Stimulated activated CD4-positive, alpha-beta T cell treated with anti-CD3 and anti-CD28 coated beads, Interleukin-15, amount 100 ng/mL, for 48 hours (primary cell): Measurements from ENCODE around the gene FAM135A.
"Not testable (repeated sequence)": the region's sequence is repeated elsewhere in the genome, so short reads cannot be mapped to it uniquely, and the experiment has no call there.

Experiments
- DNase-seq, 2 donors: peaks; one replicate each; pipeline ENCODE4 v3.0.0-alpha.2; 2020; ENCODE audit warnings: low read depth in 2 of 2

Gene FAM135A

GRCh38 chr6:70396163-70396562 is 17.1 kb upstream of the FAM135A start:
- no peak for DNase-seq

DNA sequence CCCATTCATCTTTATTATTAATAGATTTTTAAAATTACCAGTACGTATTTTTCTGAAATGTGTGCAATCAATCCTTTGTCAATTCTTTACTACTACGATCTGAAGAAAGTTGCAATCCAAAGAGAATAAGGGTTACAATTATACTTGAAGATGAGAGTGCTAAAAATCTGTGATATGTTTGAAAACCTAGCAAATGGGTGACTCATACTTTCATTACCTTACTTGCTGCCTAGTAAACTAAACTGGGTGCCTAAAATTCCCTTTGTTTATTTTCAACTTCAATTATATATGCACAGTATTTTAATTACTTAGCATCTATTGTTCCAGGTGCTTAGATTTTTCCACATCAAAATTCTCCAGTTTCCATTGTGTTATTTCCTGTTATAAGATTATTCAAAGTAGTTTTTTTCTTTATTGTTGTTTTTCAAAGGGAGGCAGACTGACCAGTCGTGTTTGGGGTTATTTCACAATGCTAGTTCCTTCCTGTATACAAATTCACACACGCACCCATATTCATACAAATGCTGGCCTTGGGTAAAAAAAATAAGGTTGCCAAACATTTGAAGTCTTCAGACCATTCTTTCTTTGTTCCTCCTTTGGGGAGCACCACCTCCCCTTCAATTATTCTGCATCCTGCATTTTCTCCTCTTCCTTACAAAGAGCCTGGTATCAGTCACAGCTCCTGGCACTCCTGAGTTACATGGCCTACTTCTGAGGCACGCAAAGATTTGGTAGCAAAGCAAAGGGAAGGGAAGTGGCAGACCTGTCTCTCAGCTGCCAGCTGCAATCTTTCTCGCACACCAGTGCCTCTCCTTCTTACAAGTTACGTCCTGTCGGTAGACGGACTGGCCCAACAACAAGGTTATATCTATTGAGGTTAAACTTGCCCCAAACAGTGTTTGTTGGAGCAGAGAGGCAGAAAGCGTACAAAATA is 16.2 kb upstream of the FAM135A start:
- DNase-seq: no peak

DNA sequence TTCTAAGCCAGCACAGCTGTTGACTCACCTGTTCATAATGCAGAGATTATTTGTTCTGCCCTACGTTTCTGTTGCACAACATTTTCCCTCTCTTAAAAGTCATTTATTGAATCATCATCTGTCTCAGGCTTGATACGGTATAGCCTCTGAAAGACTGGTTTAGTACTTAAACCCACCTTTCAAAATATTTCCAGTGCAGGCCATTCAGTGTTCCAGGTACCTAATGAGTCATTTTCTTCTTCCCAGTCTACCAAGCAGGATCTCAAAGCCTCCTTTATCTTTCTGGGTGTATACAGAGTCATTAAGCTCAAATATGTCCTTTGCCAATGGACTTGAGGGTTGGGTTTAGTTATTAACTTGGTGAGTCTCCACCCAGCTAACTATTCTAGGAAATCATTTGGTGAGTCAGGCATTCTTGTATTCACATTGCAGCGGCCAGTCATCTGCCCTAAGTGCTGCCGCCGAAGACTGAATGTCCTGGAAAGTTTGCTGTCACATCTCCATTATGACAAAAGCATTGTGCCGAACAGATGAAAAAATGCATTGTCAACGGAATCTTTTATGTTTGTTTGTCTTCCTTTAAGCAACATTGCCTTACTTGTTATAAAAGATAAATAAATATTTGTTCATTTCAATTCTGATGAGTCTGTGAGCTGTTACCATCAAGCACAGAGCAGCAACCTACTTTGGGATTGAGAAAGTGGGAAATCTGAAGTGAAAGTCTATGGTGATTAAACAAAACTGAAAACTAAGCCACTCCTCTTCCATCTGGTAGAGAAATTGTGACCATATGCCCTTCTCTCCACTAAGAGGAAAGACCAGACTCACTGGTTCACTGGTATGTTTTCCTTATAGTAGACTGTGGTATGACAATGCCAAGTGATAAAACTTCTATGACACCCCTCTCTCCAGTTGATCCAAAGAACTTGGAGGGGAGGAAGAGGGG is 14.3 kb upstream of the FAM135A start:
- DNase-seq: no peak

- DNase-seq: no peak
Observed at GRCh38 chr6:70404658-70405057, 8.7 kb upstream of the FAM135A start.

- DNase-seq: no peak
Observed at GRCh38 chr6:70409216-70409615, 4.1 kb upstream of the FAM135A start.

DNA sequence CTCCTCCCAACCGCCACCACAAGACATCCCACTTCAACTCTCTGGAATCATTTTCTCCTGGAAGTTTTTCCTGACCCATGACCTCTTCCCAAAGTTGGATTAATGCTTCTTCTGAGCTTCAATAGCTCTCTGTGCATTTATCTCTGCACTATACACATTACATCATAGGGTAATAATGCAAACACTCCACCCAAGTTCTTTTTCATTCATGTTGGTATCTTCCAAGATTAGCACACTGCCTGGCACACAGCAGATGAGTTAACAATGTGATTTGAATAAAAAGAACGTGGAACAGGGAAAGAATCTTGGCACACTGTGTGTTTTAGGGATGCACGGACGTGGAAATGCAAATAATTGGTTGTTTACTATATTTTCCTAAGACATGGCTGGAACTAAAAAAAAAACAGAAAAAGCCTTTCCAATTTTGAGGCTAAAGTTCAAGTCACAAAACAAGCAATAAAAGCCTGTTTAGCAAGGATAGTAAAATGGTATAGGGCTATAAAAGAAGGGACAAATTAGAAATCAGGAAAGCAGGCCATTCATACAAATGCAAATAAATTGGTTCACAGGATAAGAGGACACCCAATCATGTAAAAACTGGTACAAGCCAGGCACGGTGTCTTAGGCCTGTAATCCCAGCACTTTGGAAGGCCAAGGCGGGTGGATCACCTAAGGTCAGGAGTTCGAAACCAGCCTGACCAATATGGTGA is 1.6 kb upstream of the FAM135A start:
- no peak for DNase-seq

DNA sequence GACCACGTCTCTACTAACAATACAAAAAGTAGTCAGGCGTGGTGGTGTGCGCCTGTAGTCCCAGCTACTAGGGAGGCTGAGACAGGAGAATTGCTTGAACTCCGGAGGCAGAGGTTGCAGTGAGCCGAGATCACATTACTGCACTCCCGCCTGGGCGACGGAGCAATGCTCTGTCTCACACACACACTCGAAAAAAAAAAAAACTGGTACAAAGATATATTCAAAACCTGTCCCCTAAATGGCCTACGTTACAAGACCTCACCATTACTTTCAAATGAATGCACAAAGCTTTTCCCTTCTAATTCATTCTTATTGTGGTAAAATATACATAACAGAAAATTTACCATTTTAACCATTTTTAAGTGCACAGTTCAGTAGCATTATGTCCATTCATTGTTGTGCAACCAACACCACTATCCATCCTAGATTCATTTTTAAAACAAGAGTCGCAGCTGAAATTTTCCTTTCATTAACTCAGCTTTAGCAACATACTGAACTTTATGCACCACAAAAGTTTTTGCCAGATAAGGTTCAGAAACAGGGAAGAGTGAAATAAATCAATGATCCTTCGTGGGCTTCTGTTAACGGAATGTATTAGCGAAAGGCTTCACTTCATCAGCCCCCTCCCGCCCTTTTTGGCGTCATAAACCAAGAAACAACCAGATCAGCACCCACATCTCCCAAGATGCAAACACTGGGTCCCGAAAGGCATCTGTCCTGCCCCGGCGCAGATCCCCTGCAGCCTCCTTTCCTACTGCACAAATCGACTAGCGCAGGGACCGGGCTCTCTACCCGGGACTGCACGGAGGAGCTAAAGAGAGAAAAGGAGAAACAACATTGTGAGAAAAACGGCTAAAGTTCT is 825 bp upstream of the FAM135A start:
- DNase-seq: no peak

DNA sequence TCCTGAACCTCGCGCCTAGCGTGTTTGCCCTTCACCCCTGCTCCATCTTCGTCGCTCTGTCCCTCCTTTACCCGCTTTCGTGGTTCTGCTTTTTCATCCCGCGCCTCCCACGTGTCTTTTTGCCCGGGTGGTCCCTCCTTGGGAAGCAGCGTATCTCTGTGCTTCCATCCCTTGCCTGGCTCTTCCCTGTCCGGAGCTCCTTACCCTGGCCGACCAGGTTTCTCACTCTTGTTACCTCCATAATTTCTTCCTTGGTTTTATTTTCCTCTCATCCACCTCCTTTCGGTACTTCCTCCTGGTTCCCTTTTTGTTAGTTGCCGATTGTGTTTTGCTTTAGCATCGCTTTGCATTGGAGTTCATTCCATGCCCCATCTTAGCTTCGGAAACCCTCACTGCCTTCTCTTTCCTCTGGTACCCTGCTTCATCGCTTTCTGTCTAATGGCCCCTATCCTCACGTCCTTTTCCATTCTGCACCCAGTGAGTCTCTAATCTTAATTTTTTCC is 735 bp downstream of the FAM135A start:
- no peak for DNase-seq

- no peak for DNase-seq
Observed at GRCh38 chr6:70414813-70415212, 1.5 kb downstream of the FAM135A start.

GRCh38 chr6:70415247-70415646 is 1.9 kb downstream of the FAM135A start:
- no peak for DNase-seq

DNA sequence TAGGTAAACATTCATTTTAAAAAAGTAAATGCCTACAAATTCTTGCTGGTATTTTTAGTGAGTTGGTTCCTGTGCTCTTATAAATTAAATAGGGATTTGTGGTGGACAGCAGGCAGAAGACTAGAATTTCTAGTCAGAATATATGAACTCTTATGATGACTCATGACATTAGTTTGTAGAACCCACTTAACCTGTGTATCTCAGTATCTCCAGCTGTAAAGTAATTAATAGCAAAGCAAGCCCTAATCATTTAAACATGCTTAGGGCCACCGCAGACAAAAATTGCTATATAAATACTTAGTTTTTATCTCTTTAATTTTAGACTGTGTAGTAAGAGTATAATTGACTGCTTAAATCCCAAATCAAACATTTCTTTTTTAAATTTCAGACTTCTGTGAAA is 2.4 kb downstream of the FAM135A start:
- DNase-seq: no peak

DNA sequence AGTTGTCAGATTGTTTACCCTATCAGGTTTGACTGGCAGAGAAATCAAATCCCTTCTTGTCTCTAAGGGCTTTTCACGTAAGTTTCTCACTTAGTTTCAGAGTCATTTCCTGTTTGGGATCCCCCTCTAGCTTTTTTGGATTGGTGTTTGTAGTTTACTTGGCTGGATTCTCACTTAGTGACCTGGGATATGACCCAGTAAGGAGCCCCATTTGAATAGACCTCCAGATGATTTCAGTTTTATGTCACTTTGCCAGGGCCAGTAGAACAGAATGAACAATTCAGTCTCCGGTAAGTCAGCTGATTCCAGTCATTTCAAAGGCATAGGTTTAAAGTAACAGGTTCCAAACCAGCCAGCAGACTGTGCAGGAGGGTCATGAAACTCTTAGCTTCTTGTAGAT is 8.2 kb downstream of the FAM135A start:
- DNase-seq: no peak

GRCh38 chr6:70423189-70424134 is 10.2 kb downstream of the FAM135A start:
- no peak for DNase-seq

GRCh38 chr6:70424291-70424690 is 11.0 kb downstream of the FAM135A start:
- DNase-seq: no peak

GRCh38 chr6:70436320-70436719 is 23.0 kb downstream of the FAM135A start:
- no peak for DNase-seq

DNA sequence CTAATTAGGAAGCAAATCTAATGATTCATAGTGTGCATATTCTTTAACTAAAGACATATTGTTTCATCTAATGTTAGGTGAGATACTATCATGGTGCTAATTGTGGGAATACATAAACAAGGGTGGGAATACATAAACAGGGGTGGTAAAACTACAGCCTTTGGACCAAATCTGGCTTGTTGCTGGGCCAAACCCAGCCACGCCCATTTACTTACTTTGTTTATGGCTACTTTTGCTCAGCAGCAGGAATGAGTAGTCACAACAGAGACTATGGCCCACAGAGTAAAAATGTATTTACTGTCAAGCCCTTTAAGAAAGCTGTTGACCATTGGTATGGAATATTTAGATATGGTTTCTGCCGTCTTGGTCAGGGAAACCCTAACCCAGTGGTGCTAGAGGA is 31.7 kb downstream of the FAM135A start:
- no peak for DNase-seq

GRCh38 chr6:70447343-70448070 is 34.2 kb downstream of the FAM135A start:
- DNase-seq: not testable (repeated sequence)

DNA sequence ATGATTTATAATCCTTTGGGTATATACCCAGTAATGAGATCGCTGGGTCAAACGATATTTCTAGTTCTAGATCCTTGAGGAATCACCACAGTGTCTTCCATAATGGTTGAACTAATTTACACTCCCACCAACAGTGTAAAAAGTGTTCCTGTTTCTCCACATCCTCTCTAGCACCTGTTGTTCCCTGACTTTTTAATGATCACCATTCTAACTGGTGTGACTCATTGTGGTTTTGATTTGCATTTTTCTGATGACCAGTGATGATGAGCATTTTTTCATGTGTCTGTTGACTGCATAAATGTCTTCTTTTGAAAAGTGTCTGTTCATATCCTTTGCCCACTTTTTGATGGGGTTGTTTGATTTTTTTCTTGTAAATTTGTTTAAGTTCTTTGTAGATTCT is 40.6 kb downstream of the FAM135A start:
- DNase-seq: not testable (repeated sequence)

DNA sequence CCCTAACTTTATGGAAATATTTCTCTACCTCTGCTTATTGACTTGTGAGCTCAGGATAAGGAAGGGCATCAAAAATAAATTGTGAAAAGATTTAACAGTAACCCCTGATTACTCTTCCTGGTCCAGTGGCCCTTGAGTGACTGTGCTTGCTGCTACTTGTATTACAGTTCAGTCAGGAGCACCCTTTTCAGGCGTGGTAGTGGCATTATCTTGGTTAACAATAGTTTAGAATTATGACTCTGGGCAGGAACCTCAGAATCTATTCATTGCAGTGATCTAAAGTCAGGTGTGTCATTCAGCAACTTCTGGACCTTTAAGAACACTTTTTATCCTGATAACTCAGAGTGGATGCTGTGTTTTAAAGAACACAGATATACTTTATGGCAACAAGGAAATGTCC is 43.4 kb downstream of the FAM135A start:
- no peak for DNase-seq
